Measurements from ENCODE around the gene DPH1. TPM values are rescaled to one million over a fixed set of nuclear protein-coding genes. Genes with fewer than 3 reads are reported as not detected.

The DPH1 gene
- total RNA-seq, 4 donors from 2014 or later = 36.8 to 53.1 (median 37.6) TPM

GRCh38 chr17:2090210-2090641 is 60.3 kb downstream of the DPH1 start:
- TF ChIP-seq CTCF (IDR thresholded peaks at IDR 0.05) = no peak
- ATAC-seq (ENCODE audit: low FRiP score) (no peak), DNase-seq (ENCODE audit: low spot score) (no peak)

GRCh38 chr17:2090804-2091534 is 61.0 kb downstream of the DPH1 start:
- ATAC-seq (ENCODE audit: low FRiP score) = peak; percentile 62
- DNase-seq (ENCODE audit: low spot score) = no peak
- no peak for TF ChIP-seq CTCF (IDR thresholded peaks at IDR 0.05)

- ATAC-seq (ENCODE audit: low FRiP score) (no peak), DNase-seq (ENCODE audit: low spot score) (no peak)
- TF ChIP-seq CTCF (IDR thresholded peaks at IDR 0.05) = no peak
These were observed 62.3 kb downstream of the DPH1 start for GRCh38 chr17:2092253-2092652.

- DNase-seq (ENCODE audit: low spot score) (no peak), ATAC-seq (ENCODE audit: low FRiP score) (no peak)
- TF ChIP-seq CTCF (IDR thresholded peaks at IDR 0.05) = no peak
These were observed 63.4 kb downstream of the DPH1 start for GRCh38 chr17:2093349-2093748.

Small RNA genes lying within 50 kb of the gene (small RNA-seq; reads per million reads assigned to genes)
- gene AC090617.9 (not detected), gene MIR132 (30.2 reads per million, percentile 94 among the genes with 10 or more reads in this experiment), gene MIR212 (17.3 reads per million, percentile 92 among the genes with 10 or more reads in this experiment), gene OVCA2 (not detected)

Other genes with a start within 250 kb of the DPH1 start
- 10 to 100 TPM in 3 of 4 donors, 1 to 10 TPM in 1; 9.1 to 28.2 (median 20.3) TPM for gene SMYD4, start 200.3 kb upstream of the DPH1 start, total RNA-seq
- gene RPA1, start 200.1 kb upstream of the DPH1 start, total RNA-seq = 10 to 100 TPM; 22.8 to 31.4 (median 24.1) TPM
- 1 to 10 TPM; 4.5 to 5.2 (median 4.6) TPM for gene RTN4RL1, start 4.8 kb upstream of the DPH1 start, total RNA-seq
- 10 to 100 TPM; 21.1 to 30.4 (median 26.2) TPM for gene OVCA2, start 11.9 kb downstream of the DPH1 start, total RNA-seq
- 10 to 100 TPM in 3 of 4 donors, 1 to 10 TPM in 1; 9.9 to 63.8 (median 37.3) TPM for gene HIC1, start 24.9 kb downstream of the DPH1 start, total RNA-seq

Measured in omental fat pad (tissue), 4 donors.